ENCODE data around the gene HPSE2.

Gene HPSE2

GRCh38 chr10:98461500-98461842, 774.2 kb downstream of the HPSE2 start:
- DNase-seq (ENCODE audit: low spot score): no peak

DNA sequence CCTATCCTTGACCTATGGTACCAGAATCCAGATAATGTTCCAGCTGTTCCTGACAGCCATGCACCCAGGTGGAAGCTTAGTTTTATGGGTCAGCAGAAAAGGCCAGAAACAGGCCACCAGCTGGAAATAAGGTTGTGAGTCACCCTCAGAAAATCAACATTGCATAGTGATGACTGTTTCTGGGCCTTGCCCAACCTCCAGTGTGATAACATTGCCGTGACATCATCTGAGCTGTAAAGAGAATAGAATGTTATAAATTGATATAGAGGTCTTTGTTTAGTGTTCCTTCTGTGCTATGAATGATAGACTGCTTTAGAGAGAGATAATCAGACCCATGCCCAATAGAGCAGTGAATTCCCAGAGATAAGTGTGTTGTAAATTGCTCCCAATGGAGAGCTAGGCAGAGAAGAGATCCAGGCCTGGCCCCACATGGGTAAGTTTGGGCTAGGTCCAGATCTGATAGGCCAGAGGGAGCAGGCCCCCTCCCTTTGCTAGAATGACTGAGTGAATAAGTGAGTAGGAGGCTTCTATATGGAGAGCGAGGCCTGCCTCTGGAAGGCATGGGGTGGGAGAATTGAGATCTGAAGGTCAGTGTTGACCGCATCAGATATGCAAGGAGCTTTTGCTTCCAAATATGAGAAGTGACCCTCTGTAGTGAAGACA, 774.7 kb downstream of the HPSE2 start:
- DNase-seq (ENCODE audit: low spot score): peak; percentile 92

DNA sequence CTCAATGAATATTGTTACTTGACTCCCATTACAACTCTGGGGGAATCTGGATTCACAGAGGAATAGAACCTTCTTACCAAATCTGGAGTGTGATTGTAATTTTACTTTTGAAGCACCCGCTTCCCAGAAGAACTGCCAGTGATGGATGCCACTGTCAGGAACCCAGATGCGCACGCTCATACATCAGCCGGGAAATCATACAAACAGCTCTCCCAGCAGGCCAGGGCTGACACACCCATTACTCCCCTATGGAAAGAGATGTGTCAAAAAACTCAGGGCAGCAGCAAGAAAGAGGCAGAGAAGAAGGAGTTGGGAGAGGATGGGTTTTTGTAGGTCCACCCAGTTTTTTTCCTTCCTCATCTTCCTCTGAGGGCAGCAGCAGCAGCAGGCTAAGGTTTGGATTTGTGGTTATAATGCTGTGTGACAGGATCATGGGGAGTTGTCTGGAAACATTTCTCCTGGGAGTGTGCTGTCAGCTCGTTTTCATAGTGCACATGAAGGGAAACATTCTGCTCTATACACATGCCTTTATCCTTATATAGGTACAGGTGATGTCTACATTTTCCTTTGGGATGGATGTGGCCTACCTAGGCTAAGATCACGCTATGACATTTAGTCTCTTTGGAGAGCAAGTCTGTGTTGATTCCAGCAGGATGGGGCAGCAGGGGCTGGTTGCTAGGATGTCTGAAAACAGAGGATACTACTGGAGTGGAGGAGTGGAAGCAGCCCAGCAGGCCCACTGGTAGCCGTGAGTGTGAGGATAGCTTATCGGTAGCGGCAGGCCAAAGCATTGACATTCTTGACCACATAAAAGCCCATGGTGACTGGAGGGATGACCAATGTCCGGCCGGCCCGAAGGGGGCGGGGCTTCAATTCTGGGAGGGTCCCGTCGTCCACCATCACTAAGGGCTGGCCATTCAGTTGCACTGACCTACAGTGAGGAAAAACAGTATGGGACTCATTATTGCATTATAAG, 776.6 kb downstream of the HPSE2 start:
- DNase-seq (ENCODE audit: low spot score): no peak

GRCh38 chr10:98457721-98458120, 777.9 kb downstream of the HPSE2 start:
- no peak for DNase-seq (ENCODE audit: low spot score)

DNA sequence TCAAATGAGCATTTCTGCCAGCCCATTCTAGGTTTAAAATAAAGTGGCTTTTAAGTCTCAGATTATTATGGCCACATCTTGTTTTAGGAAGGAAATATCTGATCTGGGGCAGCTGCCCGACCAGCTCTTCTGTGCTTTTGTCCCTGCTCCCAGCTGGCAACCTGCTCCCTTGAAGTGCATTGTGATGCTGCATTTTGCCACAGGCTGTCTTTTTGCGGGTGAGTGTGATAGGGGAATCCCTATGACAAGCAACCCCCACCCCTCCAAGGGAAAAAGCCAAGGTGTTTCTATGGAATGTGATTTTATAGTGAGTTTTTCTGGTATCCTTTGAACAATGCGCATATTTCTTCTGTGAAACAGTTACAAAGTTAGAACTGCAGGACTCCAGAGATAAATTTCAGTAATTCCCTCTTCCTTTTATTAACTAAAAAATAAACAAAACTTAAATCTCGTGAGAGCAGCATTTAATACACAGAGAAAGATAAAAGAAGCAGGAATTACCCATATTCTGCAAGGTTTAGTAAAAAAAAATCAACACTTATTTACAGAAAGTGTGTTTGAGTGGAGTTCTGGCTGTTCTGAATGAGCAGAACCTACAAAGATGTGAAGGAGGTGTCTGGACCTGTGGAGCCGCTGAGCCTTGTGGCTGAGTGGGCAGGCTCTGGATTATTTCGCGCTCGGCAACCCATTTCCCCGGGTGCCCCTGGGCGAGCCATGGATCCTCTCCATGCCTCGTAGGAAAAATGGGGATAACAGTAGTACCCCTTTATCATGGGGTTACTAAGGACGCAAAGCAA, 778.8 kb downstream of the HPSE2 start:
- DNase-seq (ENCODE audit: low spot score): no peak

DNA sequence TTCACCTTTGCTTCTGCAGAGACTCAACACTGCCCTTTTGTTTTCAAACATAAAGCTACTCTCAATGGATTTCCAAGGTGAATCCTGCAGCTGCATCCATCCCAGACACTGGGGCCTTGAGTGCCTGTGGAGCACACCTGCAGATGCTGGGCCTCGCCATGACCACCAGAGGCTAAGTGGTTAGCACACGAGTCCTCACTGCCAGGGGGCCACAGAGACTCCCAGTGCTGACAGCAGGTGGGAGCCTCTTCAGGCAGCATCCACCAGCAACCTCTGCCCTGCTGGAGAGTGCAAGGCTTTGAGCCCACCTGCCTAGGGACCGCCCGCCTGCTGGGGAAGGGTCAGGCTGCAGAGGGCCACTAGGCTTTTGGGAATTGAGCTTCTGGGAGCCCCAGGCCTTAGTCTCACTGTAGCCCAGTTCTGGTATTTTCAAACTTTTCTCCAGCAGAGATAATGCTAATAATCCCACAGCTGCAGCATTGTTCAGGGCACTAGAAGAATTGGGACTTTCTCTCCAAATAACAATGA, 779.5 kb downstream of the HPSE2 start:
- no peak for DNase-seq (ENCODE audit: low spot score)

- DNase-seq (ENCODE audit: low spot score): no peak
These were observed 781.9 kb downstream of the HPSE2 start for GRCh38 chr10:98453729-98454128.

DNA sequence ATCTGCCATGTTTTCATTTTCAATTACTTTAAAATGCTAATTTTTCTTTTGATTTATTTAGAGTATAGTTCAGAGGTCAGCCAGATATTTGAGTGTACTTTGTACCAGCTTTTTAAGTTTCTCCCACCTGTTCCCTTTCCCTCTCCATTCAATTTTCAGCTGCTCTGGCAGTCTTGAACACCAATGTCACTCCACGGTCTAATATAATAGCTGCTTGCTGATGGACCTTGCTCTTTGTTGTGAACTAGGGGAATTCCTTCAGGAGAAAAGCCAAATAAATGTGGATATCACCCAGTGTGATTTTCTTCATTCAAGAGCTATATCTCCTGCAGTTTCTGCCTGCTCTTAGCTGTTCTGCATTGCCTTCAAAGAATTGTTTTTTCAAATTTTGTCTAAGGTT, 785.0 kb downstream of the HPSE2 start:
- DNase-seq (ENCODE audit: low spot score): no peak

- DNase-seq (ENCODE audit: low spot score): no peak
These were observed 786.4 kb downstream of the HPSE2 start for GRCh38 chr10:98449287-98449686.

DNA sequence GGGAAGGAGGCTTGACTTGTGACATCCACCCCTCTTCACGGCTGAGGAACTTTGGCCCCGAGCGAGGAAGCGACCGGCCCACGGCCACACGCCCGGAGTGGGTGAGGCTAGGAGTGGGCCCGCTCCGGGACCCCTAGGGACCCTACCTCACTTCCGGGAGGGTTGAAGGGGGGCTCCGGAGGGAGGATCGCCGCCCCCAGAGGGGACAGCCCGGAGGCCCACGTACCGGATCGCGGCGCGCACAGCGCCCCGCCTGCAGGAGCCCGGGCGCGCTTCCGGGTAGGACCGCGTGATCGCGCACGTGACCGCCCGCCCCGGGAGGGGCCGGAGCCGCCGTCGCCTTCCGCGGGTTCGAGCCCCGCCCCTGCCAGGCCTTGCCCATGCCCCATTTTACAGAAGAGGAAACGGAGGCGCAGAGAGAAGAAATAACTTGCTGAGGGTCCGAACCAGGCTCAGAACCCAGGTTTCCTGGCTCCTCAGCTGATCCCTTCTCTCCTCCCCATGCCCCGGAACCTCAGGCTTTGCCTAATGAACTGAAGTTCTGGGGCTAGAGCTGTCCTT, 788.9 kb downstream of the HPSE2 start, which contains the start of gene HPS1:
TSS of gene HPS1 (minus strand) at position 275 of the 561 bp plus-strand sequence. CDS start 3,695 bp downstream, outside the sequence.
- peak; percentile 78 for DNase-seq (ENCODE audit: low spot score)

DNA sequence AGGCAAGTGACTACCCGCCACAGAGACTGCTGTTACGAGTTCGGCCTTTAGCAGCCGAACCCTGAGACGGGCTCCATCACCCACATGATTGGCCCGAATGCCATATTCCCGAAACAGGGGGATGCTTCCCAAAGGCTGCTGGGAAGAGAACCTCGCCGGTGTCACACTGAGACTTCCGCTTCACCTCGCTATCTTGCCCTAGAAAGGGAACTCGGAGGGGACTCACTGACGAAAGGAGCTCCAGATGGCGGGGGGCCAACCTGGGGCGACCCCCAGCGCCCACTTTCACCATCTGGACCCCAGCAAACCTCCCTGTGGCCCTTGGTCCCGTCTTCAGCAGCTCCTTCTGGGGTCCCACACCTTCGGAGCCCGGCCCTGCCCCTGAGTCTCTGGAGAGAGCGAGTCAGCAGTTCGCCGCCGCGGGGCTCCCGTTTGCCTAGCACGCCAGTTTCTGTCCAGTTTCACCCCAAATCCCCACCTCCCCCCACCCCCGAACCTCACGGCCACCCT, 789.4 kb downstream of the HPSE2 start:
- peak; percentile 32 for DNase-seq (ENCODE audit: low spot score)

- DNase-seq (ENCODE audit: low spot score): no peak
These were observed 790.3 kb downstream of the HPSE2 start for GRCh38 chr10:98445200-98445812.

- peak; percentile 77 for DNase-seq (ENCODE audit: low spot score)
These were observed 791.2 kb downstream of the HPSE2 start for GRCh38 chr10:98444314-98445006.

DNA sequence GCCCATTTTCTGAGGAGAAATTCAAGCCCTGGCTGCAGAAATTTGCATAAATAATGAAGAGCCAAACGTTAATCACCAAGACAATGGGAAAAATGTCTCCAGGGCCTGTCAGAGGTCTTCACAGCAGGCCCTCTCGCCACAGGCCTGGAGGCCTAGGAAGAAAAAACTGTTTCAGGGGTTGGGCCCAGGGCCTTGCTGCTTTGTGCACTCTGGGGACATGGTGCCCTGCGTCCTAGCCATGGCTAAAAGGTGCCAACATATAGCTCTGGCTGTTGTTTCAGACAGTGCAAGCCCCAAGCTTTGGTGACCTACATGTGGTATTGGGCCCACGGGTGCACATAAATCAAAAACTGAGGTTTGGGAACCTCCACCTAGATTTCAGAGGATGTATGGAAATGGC, 796.9 kb downstream of the HPSE2 start:
- no peak for DNase-seq (ENCODE audit: low spot score)

GRCh38 chr10:98436704-98437103, 798.9 kb downstream of the HPSE2 start:
- no peak for DNase-seq (ENCODE audit: low spot score)

DNA sequence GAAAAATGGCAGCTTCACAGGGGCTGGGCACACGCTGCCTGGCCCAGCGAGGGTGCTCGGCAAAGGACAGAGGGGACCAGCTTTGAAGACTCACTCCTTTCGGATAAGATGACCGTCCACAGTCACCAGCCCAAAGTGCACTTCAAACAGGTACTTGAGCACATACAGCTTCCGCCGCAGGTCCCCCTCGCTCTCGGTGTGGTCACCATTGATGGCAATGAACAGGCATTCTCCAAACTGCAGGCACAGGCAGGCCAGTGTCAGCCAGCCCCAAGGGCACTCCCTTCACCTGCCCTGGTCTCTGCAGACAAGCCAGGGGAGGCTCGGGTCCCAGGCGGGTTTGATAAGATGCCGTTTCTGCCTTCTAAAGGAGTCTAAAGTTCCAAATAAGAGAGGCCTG, 800.5 kb downstream of the HPSE2 start:
- DNase-seq (ENCODE audit: low spot score): no peak

- peak; percentile 89 for DNase-seq (ENCODE audit: low spot score)
These were observed 801.5 kb downstream of the HPSE2 start for GRCh38 chr10:98433881-98434732.

DNA sequence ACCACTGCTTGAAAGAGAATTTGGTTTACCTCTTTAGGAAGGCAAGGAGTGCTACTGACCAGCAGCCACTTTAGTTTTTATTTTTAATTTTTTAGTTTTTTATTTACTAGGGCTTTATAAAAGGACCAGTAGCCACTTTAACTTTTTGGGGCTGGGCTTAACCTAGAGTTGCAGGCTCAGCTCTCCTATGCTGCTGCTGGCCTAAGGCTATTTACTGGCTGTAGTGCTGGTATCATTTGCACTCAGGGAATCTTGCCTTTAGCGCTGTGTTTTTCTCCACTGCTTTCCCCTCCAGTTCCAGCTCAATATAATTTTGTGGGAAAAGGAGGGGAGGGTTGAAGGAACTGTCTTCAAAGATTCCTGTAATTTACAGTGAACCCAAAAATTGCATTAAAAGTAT, 802.3 kb downstream of the HPSE2 start:
- DNase-seq (ENCODE audit: low spot score): no peak

DNA sequence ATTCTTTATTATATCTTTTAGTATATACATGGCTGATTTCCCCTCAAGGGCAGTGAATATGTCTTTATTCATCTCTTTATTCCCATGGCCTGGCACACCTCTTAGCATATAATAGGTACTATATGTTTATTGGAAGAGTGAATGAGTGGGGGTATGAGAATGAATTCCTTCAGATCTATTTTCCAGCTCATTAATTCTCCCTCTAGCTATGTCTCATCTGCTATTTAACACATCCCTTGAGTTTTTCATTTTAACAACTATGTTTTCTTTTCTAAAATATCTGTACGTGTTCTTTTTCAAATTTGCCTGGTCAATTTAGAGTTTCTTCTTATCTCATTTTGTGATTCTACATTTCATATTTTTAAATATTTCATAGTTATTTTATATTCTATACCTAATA, 803.3 kb downstream of the HPSE2 start:
- DNase-seq (ENCODE audit: low spot score): no peak

DNA sequence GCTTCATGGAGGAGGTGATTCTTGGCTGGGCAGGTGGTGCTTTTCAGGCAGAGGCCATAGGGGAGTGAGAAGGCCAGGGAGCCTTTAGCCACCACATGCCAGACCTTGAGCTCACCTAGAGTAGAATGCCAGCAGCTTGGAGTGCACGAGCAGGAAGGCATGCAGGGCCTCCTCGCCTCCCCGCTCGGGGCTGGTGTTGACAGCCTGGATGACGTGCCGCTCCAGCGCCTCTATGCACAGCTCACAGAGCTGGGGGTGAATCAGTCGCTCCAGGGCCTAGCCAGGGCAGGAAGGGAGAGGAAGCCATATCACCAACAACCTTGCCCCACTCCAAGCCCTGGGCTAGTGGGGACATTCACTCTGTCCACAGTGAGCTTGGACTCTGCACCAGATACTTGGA, 804.6 kb downstream of the HPSE2 start:
- peak; percentile 86 for DNase-seq (ENCODE audit: low spot score)
